Spleen (tissue), 11 donors: Measurements from ENCODE around the gene STXBP4. TPM values are rescaled to one million over a fixed set of nuclear protein-coding genes. Genes with fewer than 3 reads are reported as not detected.

ENCODE experiments used
- DNase-seq: peaks from one replicate; pipeline ENCODE4 v3.0.0-alpha.2; 2020
- H3K27ac ChIP-seq, 8 donors: fragments of 200-600 bp; sonication (generic) in 7 of 8; 1 replicate in 4 of 8; 2 replicates in 4 of 8; pipeline versions ENCODE4 v1.5.0 to v1.8.0; 2016 to 2021; ENCODE audit warnings: inconsistent platforms in 4 of 8, mild to moderate bottlenecking in 4 of 8, moderate library complexity in 1 of 8
- H3K27me3 ChIP-seq, 7 donors: fragments of 200-600 bp; sonication (generic) in 6 of 7; replicated peaks in 1 of 7; 1 replicate in 4 of 7; 2 replicates in 3 of 7; pipeline versions ENCODE4 v1.5.0 to v1.8.0; 2016 to 2021; ENCODE audit warnings: inconsistent platforms in 3 of 7, mild to moderate bottlenecking in 1 of 7
- H3K36me3 ChIP-seq, 6 donors: fragments of 200-600 bp; sonication (generic) in 5 of 6; 1 replicate in 4 of 6; 2 replicates in 2 of 6; pipeline versions ENCODE4 v1.5.0 to v1.8.0; 2016 to 2021; ENCODE audit warnings: inconsistent platforms in 2 of 6
- H3K4me1 ChIP-seq, 6 donors: fragments of 200-600 bp; sonication (generic) in 5 of 6; 1 replicate in 3 of 6; 2 replicates in 3 of 6; pipeline versions ENCODE4 v1.5.0 to v1.8.0; 2016 to 2021; ENCODE audit warnings: inconsistent platforms in 3 of 6
- H3K4me3 ChIP-seq, 8 donors: fragments of 200-600 bp; sonication (generic) in 7 of 8; 1 replicate in 4 of 8; 2 replicates in 4 of 8; pipeline versions ENCODE4 v1.5.0 to v1.8.0; 2016 to 2021; ENCODE audit warnings: inconsistent platforms in 4 of 8, mild to moderate bottlenecking in 4 of 8, moderate library complexity in 2 of 8
- H3K9me3 ChIP-seq, 8 donors: fragments of 200-600 bp; sonication (generic) in 7 of 8; 1 replicate in 4 of 8; 2 replicates in 4 of 8; pipeline versions ENCODE4 v1.5.0 to v1.8.0; 2016 to 2021; ENCODE audit warnings: inconsistent platforms in 4 of 8
- CTCF ChIP-seq, 11 experiments: fragments of 200-600 bp in 7 of 11; fragments of 450-650 bp in 4 of 11; sonication (generic) in 4 of 11; IDR thresholded peaks in 8 of 11; conservative IDR thresholded peaks in 3 of 11; 1 replicate in 7 of 11; 2 replicates in 4 of 11; pipeline versions ENCODE4 v1.4.0 to v1.8.0; 2016 to 2021; ENCODE audit warnings: antibody characterized with exemption in 11 of 11, inconsistent platforms in 4 of 11, mild to moderate bottlenecking in 1 of 11
- POLR2A ChIP-seq, 3 donors: fragments of 450-650 bp; IDR thresholded peaks; one replicate each; pipeline ENCODE4 v1.5.1; 2017; ENCODE audit warnings: antibody characterized with exemption in 3 of 3, mild to moderate bottlenecking in 1 of 3
- POLR2AphosphoS5 ChIP-seq, 3 donors: sonication (generic); formaldehyde crosslinking; IDR thresholded peaks; one replicate each; pipeline ENCODE4 v1.5.1; 2017; ENCODE audit warnings: antibody characterized with exemption in 3 of 3
- WGBS, 5 donors: extraction: QIAGEN DNeasy Blood & Tissue Kit in 3 of 5; methylation state at CpG; one replicate each; pipeline versions ENCODE4 v1.1.5 to v1.1.7; 2013 to 2018; 5-methylcytosine and 5-hydroxymethylcytosine counted together
- intact Hi-C: fragments of 100-400 bp; cut with DNase I; formaldehyde crosslinking; loops from one replicate; pipeline ENCODE4 v1.15.0; 2023; ENCODE audit warnings: low total_unique reads
- polyA plus RNA-seq, 3 donors: library from polyadenylated mRNA; stranded (reverse); fragments of 200-250 nt; gene quantifications; one replicate each; pipeline ENCODE4 v1.2.1, GENCODE V29; 2013
- total RNA-seq, 7 donors: library from RNA; depleted of rRNA in 3 of 7; stranded (reverse); fragments of >200 nt in 3 of 7; fragmentation: NEBNext Ultra II Directional in 4 of 7; extraction: Animal tissue kit (Norgen Biotek cat#: 25700) in 4 of 7; gene quantifications; one replicate each; pipeline versions ENCODE4 v1.1.0 to v1.2.1, GENCODE V29; 2016 to 2021
- donor health status: healthy with polysubstance abuse.
- donor health status: DM: no; HTN: no; CAD: no; lungs with moderate emphysema.
- donor health status: DM: no; HTN: no; CAD: no.
- donor health status: Bipolar disorder and iron deficiency.
- donor health status: healthy.
- donor health status: DM: no; HTN: no; CAD: no.
- donor health status: DM: yes; HTN: yes; CAD: no.

The STXBP4 gene
- total and polyA plus RNA-seq, 10 donors: 0.67 to 45.5 (median 7.3) TPM

- Histone ChIP-seq H3K4me3 (no peak overlapping the region), H3K36me3 (peaks cover 0 to 4% (median 0%) of the 10 kb centered on the region in 6 donors), H3K27me3 (no peaks in the 10 kb centered on the region), H3K9me3 (no peaks in the 10 kb centered on the region), H3K27ac (no peak overlapping the region), H3K4me1 (no peaks in the 10 kb centered on the region)
- TF ChIP-seq POLR2AphosphoS5 (IDR thresholded peaks at IDR 0.05): no peak
- no peak for TF ChIP-seq CTCF (IDR thresholded peaks at IDR 0.05 in 8 of 11, conservative IDR thresholded peaks at IDR 0.05 in 3 of 11)
- no peak for TF ChIP-seq POLR2A (IDR thresholded peaks at IDR 0.05)
- DNase-seq: no peak
- intact Hi-C loops: no loop called here
- 0 to 20% (median 0%) methylated on average over 1 of the region's 1 CpG for WGBS, 5 donors
Measured at GRCh38 chr17:55037828-55038227, 69.3 kb downstream of the STXBP4 start.

GRCh38 chr17:55038291-55038690 is 69.7 kb downstream of the STXBP4 start:
- Histone ChIP-seq H3K27me3 (no peaks in the 10 kb centered on the region), H3K4me3 (no peak overlapping the region), H3K36me3 (no peaks in the 10 kb centered on the region), H3K27ac (no peak overlapping the region), H3K4me1 (no peaks in the 10 kb centered on the region), H3K9me3 (no peaks in the 10 kb centered on the region)
- 96 to 100% (median 97%) methylated on average over 1 of the region's 1 CpG for WGBS, 5 donors
- TF ChIP-seq POLR2AphosphoS5 (IDR thresholded peaks at IDR 0.05) (no peak), CTCF (IDR thresholded peaks at IDR 0.05 in 8 of 11, conservative IDR thresholded peaks at IDR 0.05 in 3 of 11) (no peak), POLR2A (IDR thresholded peaks at IDR 0.05) (no peak)
- intact Hi-C loops: no loop called here
- no peak for DNase-seq

DNA sequence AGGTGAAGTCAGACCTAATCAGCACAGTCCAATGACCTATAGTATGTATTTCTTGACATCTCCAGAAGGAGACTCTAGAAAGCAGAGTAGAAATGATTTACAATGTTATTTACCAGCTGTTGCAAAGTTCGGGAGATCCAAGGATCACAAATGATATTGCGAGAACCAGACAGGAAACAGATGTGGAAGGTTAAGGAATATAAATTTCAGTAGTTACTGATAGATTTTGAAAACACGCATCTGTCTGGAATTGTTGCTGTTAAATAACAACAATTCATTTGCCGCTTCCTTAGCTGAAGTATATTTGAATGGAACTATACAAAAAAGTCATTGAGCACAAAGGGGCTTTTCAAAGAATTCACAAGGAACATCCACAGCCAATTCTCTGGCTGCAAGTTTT is 72.0 kb downstream of the STXBP4 start:
- no peak for TF ChIP-seq POLR2A (IDR thresholded peaks at IDR 0.05)
- TF ChIP-seq POLR2AphosphoS5 (IDR thresholded peaks at IDR 0.05): no peak
- no peak for TF ChIP-seq CTCF (IDR thresholded peaks at IDR 0.05 in 8 of 11, conservative IDR thresholded peaks at IDR 0.05 in 3 of 11)
- Histone ChIP-seq H3K4me3 (no peak overlapping the region), H3K9me3 (no peaks in the 10 kb centered on the region), H3K4me1 (no peaks in the 10 kb centered on the region), H3K36me3 (peaks cover 0 to 18% (median 0%) of the 10 kb centered on the region in 6 donors), H3K27ac (no peak overlapping the region), H3K27me3 (no peaks in the 10 kb centered on the region)
- intact Hi-C loops: no loop called here
- no peak for DNase-seq
- whole genome bisulfite sequencing, 5 donors: 49 to 64% (median 60%) methylated on average over 4 of the region's 4 CpGs

- intact Hi-C loops: no loop called here
- Histone ChIP-seq H3K27me3 (no peaks in the 10 kb centered on the region), H3K36me3 (no peaks in the 10 kb centered on the region), H3K4me1 (no peaks in the 10 kb centered on the region), H3K27ac (no peak overlapping the region), H3K9me3 (peaks cover 0 to 8% (median 3%) of the 10 kb centered on the region in 8 donors), H3K4me3 (no peak overlapping the region)
- TF ChIP-seq POLR2AphosphoS5 (IDR thresholded peaks at IDR 0.05) (no peak), CTCF (IDR thresholded peaks at IDR 0.05 in 8 of 11, conservative IDR thresholded peaks at IDR 0.05 in 3 of 11) (peak in 4 of 11 experiments; percentile 20 to 38 (median 24))
- DNase-seq: no peak
- 92 to 100% (median 96%) methylated on average over 1 of the region's 1 CpG for WGBS, 5 donors
Measured at GRCh38 chr17:55053855-55054254, 85.3 kb downstream of the STXBP4 start.
